HepG2 (cell line): ENCODE measurements around the gene SF3A2. TPM values are rescaled to one million over a fixed set of nuclear protein-coding genes. Genes with fewer than 3 reads are reported as not detected.

ENCODE experiments used
- CENPT ChIP-seq: sonication (generic); formaldehyde crosslinking; IDR thresholded peaks from 2 replicates; pipeline ENCODE4 v1.8.0; 2022; ENCODE audit warnings: low read depth, mild to moderate bottlenecking, moderate library complexity, missing genetic modification reagents
- FLYWCH1 ChIP-seq: sonication (generic); formaldehyde crosslinking; IDR thresholded peaks from 2 replicates; pipeline ENCODE4 v1.8.1; 2023; ENCODE audit warnings: mild to moderate bottlenecking, missing genetic modification reagents
- FOXO1 ChIP-seq: sonication (generic); formaldehyde crosslinking; IDR thresholded peaks from 2 replicates; pipeline ENCODE4 v1.4.0; 2020; ENCODE audit warnings: missing genetic modification reagents
- KLF16 ChIP-seq, 2 experiments: sonication (generic) in 1 of 2; formaldehyde crosslinking in 1 of 2; IDR thresholded peaks; 2 replicates each; pipeline versions ENCODE4 v1.6.1 to v1.8.0; 2016 to 2023; ENCODE audit warnings: missing genetic modification reagents in 2 of 2, missing compliant biosample characterization in 1 of 2
- MED1 ChIP-seq: sonication (generic); formaldehyde crosslinking; IDR thresholded peaks from 2 replicates; pipeline ENCODE4 v1.4.0; 2020; ENCODE audit warnings: missing genetic modification reagents
- MYC ChIP-seq: sonication (generic); formaldehyde crosslinking; IDR thresholded peaks from 2 replicates; pipeline ENCODE4 v1.9.0; 2021; ENCODE audit warnings: missing genetic modification reagents, borderline replicate concordance
- ONECUT2 ChIP-seq: sonication (generic); formaldehyde crosslinking; IDR thresholded peaks from 2 replicates; pipeline ENCODE4 v1.4.0; 2020; ENCODE audit warnings: missing genetic modification reagents
- SNRNP70 ChIP-seq: fragments of 200-400 bp; formaldehyde crosslinking; IDR thresholded peaks from 2 replicates; pipeline ENCODE4 v1.6.1; 2017; ENCODE audit warnings: mild to moderate bottlenecking, low read depth, low read length, moderate library complexity
- STAT5B ChIP-seq: sonication (generic); formaldehyde crosslinking; IDR thresholded peaks from 2 replicates; pipeline ENCODE4 v1.4.0; 2020; ENCODE audit warnings: missing genetic modification reagents
- SYNCRIP ChIP-seq: fragments of 200-400 bp; formaldehyde crosslinking; IDR thresholded peaks from 2 replicates; pipeline ENCODE4 v1.6.1; 2018; ENCODE audit warnings: mild to moderate bottlenecking, low read depth, low read length; ENCODE audit not compliant: insufficient read depth
- TAF1 ChIP-seq: sonication (generic); formaldehyde crosslinking; IDR thresholded peaks from 2 replicates; pipeline ENCODE4 v1.4.0; 2020; ENCODE audit warnings: missing genetic modification reagents
- XRCC5 ChIP-seq: fragments of 200-400 bp; formaldehyde crosslinking; optimal IDR thresholded peaks from 2 replicates; pipeline ENCODE3; 2017; ENCODE audit warnings: mild to moderate bottlenecking, low read length
- ZMYM3 ChIP-seq: sonication (generic); formaldehyde crosslinking; IDR thresholded peaks from 2 replicates; pipeline ENCODE4 v1.5.1; 2020; ENCODE audit warnings: mild to moderate bottlenecking, missing genetic modification reagents
- ZNF136 ChIP-seq: sonication (generic); formaldehyde crosslinking; IDR thresholded peaks from 2 replicates; pipeline ENCODE4 v1.8.1; 2022; ENCODE audit warnings: low read depth, mild to moderate bottlenecking, moderate library complexity, missing genetic modification reagents
- ZNF263 ChIP-seq: sonication (generic); formaldehyde crosslinking; IDR thresholded peaks from 2 replicates; pipeline ENCODE4 v1.4.0; 2020; ENCODE audit warnings: missing genetic modification reagents
- ZNF451 ChIP-seq: sonication (generic); formaldehyde crosslinking; IDR thresholded peaks from 2 replicates; pipeline ENCODE4 v1.5.0; 2020; ENCODE audit warnings: mild to moderate bottlenecking, missing genetic modification reagents
- ZNF781 ChIP-seq: sonication (generic); formaldehyde crosslinking; IDR thresholded peaks from 2 replicates; pipeline ENCODE4 v1.5.1; 2020; ENCODE audit warnings: borderline replicate concordance, mild to moderate bottlenecking, missing genetic modification reagents; ENCODE audit errors: not compliant biosample characterization
- polyA plus RNA-seq, 8 experiments: library from polyadenylated mRNA; depleted of rRNA in 3 of 8; stranded (reverse) in 7 of 8; unstranded in 1 of 8; fragments of >200 nt; fragmentation: Illumina TruSeq in 4 of 8; extraction: Trizol in 4 of 8; gene quantifications; 2 replicates each; pipeline versions ENCODE4 v1.2.1 to v1.2.3, GENCODE V29; 2011 to 2016; ENCODE audit warnings: low read depth in 4 of 8, missing spikeins in 1 of 8, mixed read lengths in 1 of 8; ENCODE audit not compliant: insufficient read depth in 1 of 8
- total RNA-seq, 5 experiments: library from RNA; depleted of rRNA; stranded (reverse); fragments of >200 nt; fragmentation: Illumina TruSeq; extraction: Trizol; gene quantifications; 2 replicates each; pipeline ENCODE4 v1.2.3, GENCODE V29; 2016; ENCODE audit warnings: low read depth in 1 of 5
- TF ChIP-seq, protein P1 (sequence below): sonication (generic); formaldehyde crosslinking; IDR thresholded peaks from 2 replicates; pipeline ENCODE4 v1.4.0; 2020; ENCODE audit warnings: mild to moderate bottlenecking, low read depth, missing genetic modification reagents
- TF ChIP-seq, protein P2 (sequence below): sonication (generic); formaldehyde crosslinking; IDR thresholded peaks from 2 replicates; pipeline ENCODE4 v1.9.0; 2021; ENCODE audit warnings: missing genetic modification reagents, mild to moderate bottlenecking, borderline replicate concordance
- TF ChIP-seq, protein P3 (sequence below): sonication (generic); formaldehyde crosslinking; IDR thresholded peaks from 2 replicates; pipeline ENCODE4 v1.8.1; 2022; ENCODE audit warnings: low read depth, mild to moderate bottlenecking, missing genetic modification reagents
- TF ChIP-seq, protein P4 (sequence below): IDR thresholded peaks from 2 replicates; pipeline ENCODE4 v1.6.1; 2016; ENCODE audit warnings: missing compliant biosample characterization, missing genetic modification reagents, borderline replicate concordance

Gene SF3A2
- total and polyA plus RNA-seq, 2 of the 13 experiments (the other 11 are each of a cell fraction or from before 2014, with no cell fraction given), result 8.6 to 8.8 TPM

DNA sequence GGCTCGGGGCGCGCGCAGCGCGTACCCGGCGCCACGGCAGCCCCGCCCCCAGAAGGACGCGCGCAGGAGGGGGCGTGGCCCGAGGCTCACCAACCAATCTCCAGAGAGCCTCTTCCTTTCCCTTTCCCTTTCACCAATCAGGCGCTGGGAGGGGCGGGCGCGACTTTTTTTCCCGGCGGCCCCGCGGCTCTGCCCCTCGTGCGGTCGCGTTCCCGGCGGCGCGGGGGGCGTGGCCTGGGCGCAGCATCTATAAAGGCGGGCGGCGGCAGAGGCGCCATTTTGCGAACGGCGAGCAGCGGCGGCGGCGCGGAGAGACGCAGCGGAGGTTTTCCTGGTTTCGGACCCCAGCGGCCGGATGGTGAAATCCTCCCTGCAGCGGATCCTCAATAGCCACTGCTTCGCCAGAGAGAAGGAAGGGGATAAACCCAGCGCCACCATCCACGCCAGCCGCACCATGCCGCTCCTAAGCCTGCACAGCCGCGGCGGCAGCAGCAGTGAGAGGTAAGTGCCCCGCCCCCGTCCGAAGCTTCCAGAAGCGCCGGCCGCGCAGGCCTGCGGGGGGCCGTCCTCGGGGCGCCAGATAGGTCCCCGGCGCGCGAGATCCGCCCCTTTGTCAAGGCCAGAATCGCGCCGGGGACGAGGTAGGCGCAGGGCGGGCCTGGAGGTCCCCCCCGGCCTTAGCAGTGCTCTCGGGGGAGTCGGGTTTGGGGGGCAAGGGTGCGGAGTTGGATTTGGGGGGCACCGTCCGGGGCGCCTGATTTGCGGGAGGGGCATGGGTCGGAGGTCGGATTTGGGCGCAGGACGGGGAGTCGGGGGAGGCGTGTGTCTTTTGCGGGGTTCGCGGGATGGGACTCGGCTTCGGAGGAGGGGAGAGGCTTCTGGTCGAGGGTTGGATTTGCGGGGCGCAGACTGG is 32.9 kb downstream of the SF3A2 start (continued):
- TF ChIP-seq TAF1 (CRISPR knock-in tag) (peak; percentile 99), SYNCRIP (no peak), SNRNP70 (no peak), XRCC5 (no peak), ZNF263 (no peak), FLYWCH1 (no peak), ZMYM3 (CRISPR knock-in tag) (no peak; the same call in 1 of the 2 replicates), ZNF781 (CRISPR knock-in tag) (no peak), KLF16 (CRISPR knock-in tag; IDR thresholded peaks at IDR 0.05) (peak in 1 of 2 experiments; percentile 93; a peak in 2 of 4 replicates), CENPT (CRISPR knock-in tag) (no peak; the same call in 1 of the 2 replicates), ONECUT2 (CRISPR knock-in tag) (no peak), MED1 (CRISPR knock-in tag) (peak; percentile 68), FOXO1 (peak; percentile 47; the same call in 1 of the 2 replicates), MYC (CRISPR knock-in tag) (peak; percentile 78), STAT5B (CRISPR knock-in tag) (peak; percentile 90; the same call in 1 of the 2 replicates), ZNF136 (no peak), ZNF451 (CRISPR knock-in tag) (no peak)
- TF ChIP-seq, protein P1, sequence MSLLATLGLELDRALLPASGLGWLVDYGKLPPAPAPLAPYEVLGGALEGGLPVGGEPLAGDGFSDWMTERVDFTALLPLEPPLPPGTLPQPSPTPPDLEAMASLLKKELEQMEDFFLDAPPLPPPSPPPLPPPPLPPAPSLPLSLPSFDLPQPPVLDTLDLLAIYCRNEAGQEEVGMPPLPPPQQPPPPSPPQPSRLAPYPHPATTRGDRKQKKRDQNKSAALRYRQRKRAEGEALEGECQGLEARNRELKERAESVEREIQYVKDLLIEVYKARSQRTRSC (CRISPR knock-in tag), result no peak
- TF ChIP-seq, protein P2, sequence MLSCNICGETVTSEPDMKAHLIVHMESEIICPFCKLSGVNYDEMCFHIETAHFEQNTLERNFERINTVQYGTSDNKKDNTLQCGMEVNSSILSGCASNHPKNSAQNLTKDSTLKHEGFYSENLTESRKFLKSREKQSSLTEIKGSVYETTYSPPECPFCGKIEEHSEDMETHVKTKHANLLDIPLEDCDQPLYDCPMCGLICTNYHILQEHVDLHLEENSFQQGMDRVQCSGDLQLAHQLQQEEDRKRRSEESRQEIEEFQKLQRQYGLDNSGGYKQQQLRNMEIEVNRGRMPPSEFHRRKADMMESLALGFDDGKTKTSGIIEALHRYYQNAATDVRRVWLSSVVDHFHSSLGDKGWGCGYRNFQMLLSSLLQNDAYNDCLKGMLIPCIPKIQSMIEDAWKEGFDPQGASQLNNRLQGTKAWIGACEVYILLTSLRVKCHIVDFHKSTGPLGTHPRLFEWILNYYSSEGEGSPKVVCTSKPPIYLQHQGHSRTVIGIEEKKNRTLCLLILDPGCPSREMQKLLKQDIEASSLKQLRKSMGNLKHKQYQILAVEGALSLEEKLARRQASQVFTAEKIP (CRISPR knock-in tag), result 0 out of 2 replicates have a peak, but pooled peaks have one; percentile 57
- TF ChIP-seq, protein P3, sequence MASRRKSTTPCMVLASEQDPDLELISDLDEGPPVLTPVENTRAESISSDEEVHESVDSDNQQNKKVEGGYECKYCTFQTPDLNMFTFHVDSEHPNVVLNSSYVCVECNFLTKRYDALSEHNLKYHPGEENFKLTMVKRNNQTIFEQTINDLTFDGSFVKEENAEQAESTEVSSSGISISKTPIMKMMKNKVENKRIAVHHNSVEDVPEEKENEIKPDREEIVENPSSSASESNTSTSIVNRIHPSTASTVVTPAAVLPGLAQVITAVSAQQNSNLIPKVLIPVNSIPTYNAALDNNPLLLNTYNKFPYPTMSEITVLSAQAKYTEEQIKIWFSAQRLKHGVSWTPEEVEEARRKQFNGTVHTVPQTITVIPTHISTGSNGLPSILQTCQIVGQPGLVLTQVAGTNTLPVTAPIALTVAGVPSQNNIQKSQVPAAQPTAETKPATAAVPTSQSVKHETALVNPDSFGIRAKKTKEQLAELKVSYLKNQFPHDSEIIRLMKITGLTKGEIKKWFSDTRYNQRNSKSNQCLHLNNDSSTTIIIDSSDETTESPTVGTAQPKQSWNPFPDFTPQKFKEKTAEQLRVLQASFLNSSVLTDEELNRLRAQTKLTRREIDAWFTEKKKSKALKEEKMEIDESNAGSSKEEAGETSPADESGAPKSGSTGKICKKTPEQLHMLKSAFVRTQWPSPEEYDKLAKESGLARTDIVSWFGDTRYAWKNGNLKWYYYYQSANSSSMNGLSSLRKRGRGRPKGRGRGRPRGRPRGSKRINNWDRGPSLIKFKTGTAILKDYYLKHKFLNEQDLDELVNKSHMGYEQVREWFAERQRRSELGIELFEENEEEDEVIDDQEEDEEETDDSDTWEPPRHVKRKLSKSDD, result no peak
- TF ChIP-seq, protein P4, sequence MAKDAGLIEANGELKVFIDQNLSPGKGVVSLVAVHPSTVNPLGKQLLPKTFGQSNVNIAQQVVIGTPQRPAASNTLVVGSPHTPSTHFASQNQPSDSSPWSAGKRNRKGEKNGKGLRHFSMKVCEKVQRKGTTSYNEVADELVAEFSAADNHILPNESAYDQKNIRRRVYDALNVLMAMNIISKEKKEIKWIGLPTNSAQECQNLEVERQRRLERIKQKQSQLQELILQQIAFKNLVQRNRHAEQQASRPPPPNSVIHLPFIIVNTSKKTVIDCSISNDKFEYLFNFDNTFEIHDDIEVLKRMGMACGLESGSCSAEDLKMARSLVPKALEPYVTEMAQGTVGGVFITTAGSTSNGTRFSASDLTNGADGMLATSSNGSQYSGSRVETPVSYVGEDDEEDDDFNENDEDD (CRISPR knock-in tag), result no peak
